AG04450 (cell line): ENCODE results near the gene PODN. TPM values are rescaled to one million over a fixed set of nuclear protein-coding genes. Genes with fewer than 3 reads are reported as not detected.

Source experiments
- CTCF ChIA-PET: fragments of 300-600, 350-600 bp; formaldehyde crosslinking; extraction: SDS; loops from one replicate; lab custom pipeline; 2022; ENCODE audit warnings: antibody characterized with exemption, inconsistent platforms; lab: Charles Lee
- POLR2A ChIA-PET: fragments of 350-600 bp; formaldehyde crosslinking; extraction: SDS; loops from one replicate; lab custom pipeline; 2021; ENCODE audit warnings: antibody characterized with exemption, inconsistent platforms; lab: Yijun Ruan, JAX
- DNase-seq: peaks from one replicate; pipeline ENCODE4 v3.0.0-alpha.2; 2011; ENCODE audit warnings: low read depth, low spot score
- H3K27ac ChIP-seq: one replicate; pipeline ENCODE4 v1.5.1; 2012; ENCODE audit warnings: low read depth, low read length, control low read depth
- H3K27me3 ChIP-seq: one replicate; pipeline ENCODE4 v1.6.0; 2012; ENCODE audit warnings: low read length; ENCODE audit not compliant: control insufficient read depth, insufficient read depth
- H3K4me3 ChIP-seq: 2 replicates; pipeline ENCODE4 v1.5.1; 2011; ENCODE audit warnings: mild to moderate bottlenecking, low read depth, low read length, control low read depth
- H3K9me3 ChIP-seq: 2 replicates; pipeline ENCODE4 v1.5.1; 2012; ENCODE audit warnings: low read length; ENCODE audit not compliant: control insufficient read depth, insufficient read depth
- CTCF ChIP-seq: IDR thresholded peaks from 2 replicates; pipeline ENCODE4 v1.5.1; 2011; ENCODE audit warnings: low read depth, low read length, control low read depth, inconsistent platforms
- polyA plus RNA-seq: library from polyadenylated mRNA; depleted of rRNA; stranded (reverse); fragments of >200 nt; gene quantifications from 2 replicates; pipeline ENCODE4 v1.2.3, GENCODE V29; 2011

The PODN gene
- polyA plus RNA-seq, 1 experiment, result 11.8 TPM

- TF ChIP-seq CTCF, result no peak
- no peak for DNase-seq
- ChIA-PET POLR2A (interaction anchor here (0.5 to 1.0 kb wide), 3 partner anchors 28 to 357 kb away, joined by 3 to 5 read pairs (median 3); partner anchors contain the start of gene CPT2), CTCF (no interaction called here)
- H3K9me3 ChIP-seq, result no peaks in the 10 kb centered on the region; the same call in 1 of the 2 replicates
- no peaks in the 10 kb centered on the region for H3K27me3 ChIP-seq
- H3K4me3 ChIP-seq, result no peak overlapping the region
- no peak overlapping the region for H3K27ac ChIP-seq
Measured at GRCh38 chr1:53071167-53071865, 9.3 kb downstream of the PODN start.

- ChIA-PET POLR2A (interaction anchor here (1.0 kb wide), 1 partner anchor 124 kb away, joined by 3 read pairs; the partner anchor contains the start of gene CPT2), CTCF (no interaction called here)
- H3K4me3 ChIP-seq, result no peak overlapping the region
- no peaks in the 10 kb centered on the region for H3K27me3 ChIP-seq
- H3K27ac ChIP-seq, result no peak overlapping the region
- DNase-seq, result no peak
- no peaks in the 10 kb centered on the region; the same call in 1 of the 2 replicates for H3K9me3 ChIP-seq
- no peak for TF ChIP-seq CTCF
Measured at GRCh38 chr1:53071915-53072314, 9.9 kb downstream of the PODN start.

- H3K9me3 ChIP-seq, result no peaks in the 10 kb centered on the region; the same call in 1 of the 2 replicates
- no peak overlapping the region for H3K4me3 ChIP-seq
- CTCF ChIA-PET, result no interaction called here
- POLR2A ChIA-PET, result no interaction called here
- no peak for TF ChIP-seq CTCF
- no peaks in the 10 kb centered on the region for H3K27me3 ChIP-seq
- H3K27ac ChIP-seq, result no peak overlapping the region
- no peak for DNase-seq
Measured at GRCh38 chr1:53073287-53073686, 11.3 kb downstream of the PODN start.

- Histone ChIP-seq H3K4me3 (no peak overlapping the region), H3K27me3 (no peaks in the 10 kb centered on the region), H3K9me3 (no peaks in the 10 kb centered on the region; the same call in 1 of the 2 replicates), H3K27ac (no peak overlapping the region)
- DNase-seq, result no peak
- CTCF ChIA-PET, result no interaction called here
- POLR2A ChIA-PET, result no interaction called here
- TF ChIP-seq CTCF, result no peak
Measured at GRCh38 chr1:53073868-53074311, 11.9 kb downstream of the PODN start.
